Body of pancreas (tissue), 4 donors: ENCODE results near the gene PNPLA6. TPM values are rescaled to one million over a fixed set of nuclear protein-coding genes. Genes with fewer than 3 reads are reported as not detected.

Experiments used
- ATAC-seq: fragments of 150-250 bp; one replicate; pipeline ENCODE4 v1.9.1; 2016
- DNase-seq, 4 donors: peaks; one replicate each; pipeline ENCODE4 v3.0.0-alpha.2; 2019
- H3K27ac ChIP-seq, 4 donors: fragments of 200-600 bp; sonication (generic); 1 replicate in 3 of 4; 2 replicates in 1 of 4; pipeline versions ENCODE4 v1.5.1 to v1.6.1; 2016 to 2019; ENCODE audit warnings: mild to moderate bottlenecking in 1 of 4, mixed read lengths in 1 of 4, moderate library complexity in 1 of 4
- H3K27me3 ChIP-seq, 2 donors: fragments of 200-600 bp; sonication (generic); one replicate each; pipeline ENCODE4 v1.6.0; 2016; ENCODE audit warnings: mild to moderate bottlenecking in 1 of 2
- H3K36me3 ChIP-seq, 2 donors: fragments of 200-600 bp; sonication (generic); replicated peaks in 1 of 2; 2 replicates each; pipeline ENCODE4 v1.5.1; 2016; ENCODE audit warnings: low read depth in 2 of 2; ENCODE audit not compliant: insufficient read depth in 1 of 2
- H3K4me1 ChIP-seq: fragments of 200-600 bp; sonication (generic); one replicate; pipeline ENCODE4 v1.6.0; 2016
- H3K4me3 ChIP-seq, 2 donors: fragments of 200-600 bp; sonication (generic); 1 replicate in 1 of 2; 2 replicates in 1 of 2; pipeline ENCODE4 v1.5.1; 2016 to 2019
- H3K9me3 ChIP-seq, 3 donors: fragments of 200-600 bp; sonication (generic); 1 replicate in 2 of 3; 2 replicates in 1 of 3; pipeline ENCODE4 v1.5.1; 2016
- POLR2A ChIP-seq, 3 donors: fragments of 450-650 bp; IDR thresholded peaks; one replicate each; pipeline ENCODE4 v1.6.1; 2016; ENCODE audit warnings: antibody characterized with exemption in 3 of 3, mild to moderate bottlenecking in 2 of 3
- WGBS, 2 donors: methylation state at CpG; one replicate each; pipeline ENCODE4 v1.1.5; 2017; 5-methylcytosine and 5-hydroxymethylcytosine counted together
- intact Hi-C: fragments of 100-400 bp; cut with DNase I; formaldehyde crosslinking; loops from one replicate; pipeline ENCODE4 v1.15.1; 2023
- total RNA-seq, 2 donors: library from RNA; depleted of rRNA; stranded (reverse); fragments of >200 nt; gene quantifications; one replicate each; pipeline ENCODE4 v1.1.0, GENCODE V29; 2016
- TF ChIP-seq, protein P1 (sequence below), 7 experiments: fragments of 450-650 bp in 4 of 7; fragments of 200-600 bp in 3 of 7; sonication (generic) in 3 of 7; IDR thresholded peaks; one replicate each; pipeline ENCODE4 v1.5.1; 2016 to 2019; ENCODE audit warnings: antibody characterized with exemption in 7 of 7

The PNPLA6 gene
- total RNA-seq, 2 donors from 2014 or later = 43.8 to 52.1 TPM

DNA sequence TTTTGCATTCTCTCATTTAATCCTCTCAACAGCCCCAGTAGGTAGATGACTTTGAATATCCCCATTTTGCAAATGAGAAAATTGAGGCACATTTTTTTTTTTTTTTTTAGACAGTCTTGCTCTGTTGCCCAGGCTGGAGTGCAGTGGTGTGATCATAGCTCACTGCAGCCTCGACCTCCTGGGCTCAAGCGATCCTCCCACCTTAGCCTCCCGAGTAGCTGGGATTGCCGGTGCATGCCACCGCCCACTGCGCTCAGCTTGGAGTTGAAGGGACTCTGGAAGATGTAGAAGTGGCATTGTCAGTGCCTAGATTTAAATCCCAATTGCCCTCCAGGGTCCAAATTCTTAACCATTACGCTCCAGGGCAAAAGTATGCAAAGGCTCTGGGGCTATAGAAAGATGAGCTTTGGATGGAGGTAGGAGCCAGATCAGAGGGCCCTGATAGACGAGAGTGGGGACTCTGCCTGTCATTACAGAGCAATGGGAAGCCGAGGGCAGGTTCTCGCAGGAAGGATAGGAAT lies 13.9 kb upstream of the PNPLA6 start:
- Histone ChIP-seq H3K27ac (peak overlapping the region in 2 of 4 donors; percentile 14 to 32), H3K36me3 (peaks cover 0 to 2% of the 10 kb centered on the region in 2 donors), H3K27me3 (no peaks in the 10 kb centered on the region), H3K4me3 (no peak overlapping the region), H3K9me3 (no peaks in the 10 kb centered on the region), H3K4me1 (peaks cover 26% of the 10 kb centered on the region)
- DNase-seq (no peak), ATAC-seq (no peak)
- 50 to 58% methylated on average over 10 of the region's 10 CpGs for whole genome bisulfite sequencing, 2 donors
- intact Hi-C loops = no loop called here
- TF ChIP-seq POLR2A (IDR thresholded peaks at IDR 0.05) = no peak
- TF ChIP-seq, protein P1, sequence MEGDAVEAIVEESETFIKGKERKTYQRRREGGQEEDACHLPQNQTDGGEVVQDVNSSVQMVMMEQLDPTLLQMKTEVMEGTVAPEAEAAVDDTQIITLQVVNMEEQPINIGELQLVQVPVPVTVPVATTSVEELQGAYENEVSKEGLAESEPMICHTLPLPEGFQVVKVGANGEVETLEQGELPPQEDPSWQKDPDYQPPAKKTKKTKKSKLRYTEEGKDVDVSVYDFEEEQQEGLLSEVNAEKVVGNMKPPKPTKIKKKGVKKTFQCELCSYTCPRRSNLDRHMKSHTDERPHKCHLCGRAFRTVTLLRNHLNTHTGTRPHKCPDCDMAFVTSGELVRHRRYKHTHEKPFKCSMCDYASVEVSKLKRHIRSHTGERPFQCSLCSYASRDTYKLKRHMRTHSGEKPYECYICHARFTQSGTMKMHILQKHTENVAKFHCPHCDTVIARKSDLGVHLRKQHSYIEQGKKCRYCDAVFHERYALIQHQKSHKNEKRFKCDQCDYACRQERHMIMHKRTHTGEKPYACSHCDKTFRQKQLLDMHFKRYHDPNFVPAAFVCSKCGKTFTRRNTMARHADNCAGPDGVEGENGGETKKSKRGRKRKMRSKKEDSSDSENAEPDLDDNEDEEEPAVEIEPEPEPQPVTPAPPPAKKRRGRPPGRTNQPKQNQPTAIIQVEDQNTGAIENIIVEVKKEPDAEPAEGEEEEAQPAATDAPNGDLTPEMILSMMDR (IDR thresholded peaks at IDR 0.05) = no peak

DNA sequence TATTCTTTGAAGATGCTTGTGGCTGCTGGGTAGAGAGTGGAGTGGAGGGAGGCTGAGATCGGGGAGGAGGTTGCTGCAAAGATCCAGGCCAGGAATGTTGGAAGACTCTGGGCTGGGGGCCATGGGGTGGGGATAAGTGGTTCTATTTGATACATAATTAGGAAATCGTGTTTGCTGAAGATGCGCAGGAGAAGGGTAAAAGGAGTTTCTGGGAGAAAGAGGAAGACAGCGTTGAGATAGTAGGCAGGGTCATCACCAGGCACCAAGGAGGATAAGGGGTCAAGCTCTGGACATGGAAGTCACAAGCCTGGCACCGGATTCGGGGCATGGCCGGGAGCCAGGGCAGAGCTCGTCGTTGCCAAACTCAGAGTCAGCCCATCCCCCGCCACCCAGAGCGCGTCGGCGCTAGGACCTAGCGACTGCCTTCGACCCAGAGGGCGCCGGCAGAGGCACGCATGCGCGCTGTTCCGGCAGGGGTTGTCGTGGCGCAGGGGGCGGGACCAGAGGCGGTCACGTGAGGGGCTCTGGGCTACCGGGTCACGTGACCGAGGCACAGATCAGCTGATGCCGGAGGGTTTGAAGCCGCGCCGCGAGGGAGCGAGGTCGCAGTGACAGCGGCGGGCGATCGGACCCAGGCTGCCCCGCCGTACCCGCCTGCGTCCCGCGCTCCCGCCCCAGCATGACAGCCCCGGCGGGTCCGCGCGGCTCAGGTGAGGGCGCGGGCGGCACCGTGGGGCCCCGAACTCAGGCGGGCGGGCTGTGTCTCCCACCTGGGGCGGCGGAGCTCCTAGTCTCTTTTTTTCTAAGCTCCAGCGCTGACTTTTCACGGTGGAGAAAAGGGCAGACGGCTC lies 13.2 kb upstream of the PNPLA6 start, which contains the start of gene MCOLN1:
Gene MCOLN1 (plus strand): TSS at position 553 of the 851 bp plus-strand sequence. CDS start 127 bp downstream, at position 680.
- ATAC-seq (peak; percentile 95), DNase-seq (peak; percentile 99 to 100 (median 100))
- peak within 1 kb of the TSS in 2 of 4 donors; percentile 14 to 35 for H3K27ac ChIP-seq
- H3K36me3 ChIP-seq = peaks cover 0 to 2% of the 10 kb centered on the region in 2 donors
- no peaks in the 10 kb centered on the region for H3K9me3 ChIP-seq
- peak within 1 kb of the TSS; percentile 30 to 87 for H3K4me3 ChIP-seq
- intact Hi-C loops = no loop called here
- no peaks in the 10 kb centered on the region for H3K27me3 ChIP-seq
- H3K4me1 ChIP-seq = peaks cover 20% of the 10 kb centered on the region
- TF ChIP-seq, protein P1 (IDR thresholded peaks at IDR 0.05) = peak in 2 of 7 experiments; percentile 3 to 40
- TF ChIP-seq POLR2A (IDR thresholded peaks at IDR 0.05) = peak in 2 of 3 donors; percentile 50 to 54
- 0 to 4% methylated on average over 14 to 65 of the region's 65 CpGs for WGBS, 2 donors

DNA sequence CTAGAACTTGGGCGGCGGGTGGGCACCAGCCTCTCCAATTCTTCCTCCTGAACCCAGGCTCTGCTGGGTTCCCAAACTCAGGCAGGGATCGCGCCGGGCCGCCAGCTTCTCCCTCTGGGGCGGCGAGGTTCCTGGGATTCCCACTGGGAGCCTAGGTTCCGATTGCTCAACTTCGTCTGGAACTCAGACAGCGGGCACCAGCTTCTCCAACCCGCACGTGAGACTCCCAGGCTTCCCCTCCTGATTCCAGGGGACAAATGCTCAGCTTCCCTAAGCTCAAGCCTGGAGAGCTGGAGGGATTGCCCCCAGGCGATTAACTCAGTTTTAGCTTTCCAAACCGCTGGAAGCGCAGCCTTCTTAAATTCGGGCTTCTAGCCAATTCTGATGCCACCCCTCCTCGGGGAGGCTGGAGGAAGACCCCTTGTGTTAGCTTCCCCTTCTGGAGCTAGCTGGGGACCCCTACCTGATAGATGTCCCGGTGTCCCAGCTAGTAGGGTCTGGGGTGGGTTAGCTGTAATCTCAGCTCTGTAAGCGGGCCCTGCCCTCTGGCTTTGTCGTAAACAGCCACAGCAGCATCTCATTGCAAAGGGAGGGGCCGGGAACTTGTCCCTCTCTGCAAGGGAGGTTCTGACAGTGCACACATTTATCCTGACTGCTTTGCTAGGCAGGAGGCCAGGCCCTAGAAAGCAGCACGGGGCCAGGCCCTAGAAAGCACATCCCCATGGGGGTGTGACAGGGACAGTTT lies 12.4 kb upstream of the PNPLA6 start:
- TF ChIP-seq POLR2A (IDR thresholded peaks at IDR 0.05) = no peak
- TF ChIP-seq, protein P1 (IDR thresholded peaks at IDR 0.05) = no peak
- no peaks in the 10 kb centered on the region for H3K9me3 ChIP-seq
- peak; percentile 3 for ATAC-seq
- 0 to 7% methylated on average over 1 to 23 of the region's 23 CpGs for WGBS, 2 donors
- no peaks in the 10 kb centered on the region for H3K27me3 ChIP-seq
- peak overlapping the region in 1 of 4 donors; percentile 35 for H3K27ac ChIP-seq
- intact Hi-C loops = no loop called here
- peak overlapping the region; percentile 30 to 87 for H3K4me3 ChIP-seq
- peaks cover 20% of the 10 kb centered on the region for H3K4me1 ChIP-seq
- peaks cover 0 to 2% of the 10 kb centered on the region in 2 donors for H3K36me3 ChIP-seq
- no peak for DNase-seq

DNA sequence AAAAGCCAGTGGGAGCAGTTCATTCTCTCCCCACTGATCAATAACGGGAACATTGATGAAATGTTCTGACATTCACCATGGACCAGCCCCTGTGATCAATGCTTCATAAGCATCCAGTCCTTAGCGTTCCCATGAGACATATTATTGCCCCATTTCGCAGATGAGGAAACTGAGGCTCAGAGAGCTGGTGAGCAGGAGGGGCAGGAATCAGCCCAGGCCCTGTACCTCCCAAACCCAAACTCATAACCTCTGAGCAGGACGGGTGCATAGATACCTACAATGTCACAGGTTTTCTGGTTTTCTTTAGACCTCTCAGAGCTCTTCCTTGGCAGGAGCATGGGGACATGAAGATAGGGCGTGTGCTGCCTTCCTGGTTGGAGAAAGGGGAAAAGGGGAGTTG lies 11.0 kb upstream of the PNPLA6 start:
- no peak for DNase-seq
- Histone ChIP-seq H3K36me3 (peaks cover 0 to 2% of the 10 kb centered on the region in 2 donors), H3K27me3 (no peaks in the 10 kb centered on the region), H3K9me3 (no peaks in the 10 kb centered on the region), H3K4me1 (peaks cover 20% of the 10 kb centered on the region), H3K4me3 (no peak overlapping the region), H3K27ac (no peak overlapping the region)
- no peak for TF ChIP-seq POLR2A (IDR thresholded peaks at IDR 0.05)
- TF ChIP-seq, protein P1 (IDR thresholded peaks at IDR 0.05) = no peak
- ATAC-seq = no peak
- intact Hi-C loops = no loop called here
- 80 to 93% methylated on average over 5 of the region's 5 CpGs for WGBS, 2 donors
